ENCODE results near the gene ASB7.

DNA sequence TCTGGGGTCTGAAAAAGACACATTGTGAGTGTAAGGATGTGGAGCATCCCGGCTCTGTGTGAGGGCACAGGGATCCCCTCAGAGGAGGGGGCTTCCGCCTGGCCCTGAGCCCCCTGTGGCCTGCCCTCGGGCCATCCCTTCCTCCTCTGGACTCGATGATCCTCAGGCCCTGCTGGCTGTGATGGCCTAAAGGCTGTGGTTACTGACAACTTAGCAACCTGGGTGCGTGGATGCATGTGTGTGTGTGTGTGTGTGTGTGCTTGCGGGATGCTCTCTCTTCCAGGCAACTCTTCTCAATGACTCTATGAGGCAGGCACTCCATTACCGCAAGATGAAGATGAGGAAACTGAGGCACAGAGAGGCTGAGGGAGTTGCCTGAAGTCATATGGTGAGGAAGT lies 66.0 kb downstream of the ASB7 start:
- TF ChIP-seq CTCF (IDR thresholded peaks at IDR 0.05): no peak
- no peak for TF ChIP-seq EZH2phosphoT487 (IDR thresholded peaks at IDR 0.05)
- no peak for TF ChIP-seq EZH2 (IDR thresholded peaks at IDR 0.05)
